ENCODE results near the gene LGI1. TPM values are rescaled to one million over a fixed set of nuclear protein-coding genes. Genes with fewer than 3 reads are reported as not detected.
A peak's percentile ranks its signal among the peaks of the same experiment; 100 is the strongest.

LGI1 gene
- total RNA-seq (under 1 TPM in 5 of 10 donors, not detected in 5; 0.38 to 0.68 (median 0.45) TPM), polyA plus RNA-seq (under 1 TPM in 1 of 2 donors, not detected in 1; 0.03 TPM)
- long read RNA-seq, donor 1 = 0 reads
- long read RNA-seq, donor 2 = 0 reads
- long read RNA-seq, donor 3 = 0 reads

DNA sequence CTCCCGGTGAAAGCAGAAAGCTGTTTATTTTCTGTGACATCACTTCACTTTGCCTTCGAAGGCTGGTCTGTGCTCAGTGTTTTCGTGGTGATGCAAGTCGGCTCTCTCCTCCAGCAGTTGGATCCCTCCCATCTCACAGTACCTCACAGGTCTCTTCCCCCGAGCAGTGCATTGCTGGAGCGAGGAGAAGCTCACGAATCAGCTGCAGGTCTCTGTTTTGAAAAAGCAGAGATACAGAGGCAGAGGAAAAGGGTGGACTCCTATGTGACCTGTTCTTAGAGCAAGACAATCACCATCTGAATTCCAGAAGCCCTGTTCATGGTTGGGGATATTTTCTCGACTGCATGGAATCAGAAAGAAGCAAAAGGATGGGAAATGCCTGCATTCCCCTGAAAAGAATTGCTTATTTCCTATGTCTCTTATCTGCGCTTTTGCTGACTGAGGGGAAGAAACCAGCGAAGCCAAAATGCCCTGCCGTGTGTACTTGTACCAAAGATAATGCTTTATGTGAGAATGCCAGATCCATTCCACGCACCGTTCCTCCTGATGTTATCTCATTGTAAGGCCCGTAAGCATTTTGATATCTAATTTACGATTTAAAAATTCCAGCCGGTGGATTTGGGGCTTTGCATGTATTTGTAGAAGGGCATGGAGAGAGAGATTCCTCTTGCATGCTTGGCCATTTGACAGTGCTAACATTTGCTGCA is at the start of gene LGI1:
LGI1 (plus strand) TSS at position 136 of the 707 bp plus-strand sequence; CDS start at position 345, 209 bp downstream.
- peaks cover 0 to 66% (median 27%) of the 10 kb centered on the region in 7 donors for H3K27me3 ChIP-seq
- no peaks in the 10 kb centered on the region for H3K36me3 ChIP-seq
- H3K4me3 ChIP-seq = peak within 1 kb of the TSS in 5 of 10 donors; percentile 8 to 32 (median 21)
- no peak for DNase-seq
- H3K27ac ChIP-seq = no peak within 1 kb of the TSS
- intact Hi-C loops (cut with DNase I) = no loop called here
- peak in 1 of 8 donors; percentile 42 for ATAC-seq
- WGBS, 2 donors = 9 to 12% methylated on average over 16 of the region's 16 CpGs
- peaks cover 0 to 12% (median 0%) of the 10 kb centered on the region in 9 donors for H3K4me1 ChIP-seq
- TF ChIP-seq, protein P1, sequence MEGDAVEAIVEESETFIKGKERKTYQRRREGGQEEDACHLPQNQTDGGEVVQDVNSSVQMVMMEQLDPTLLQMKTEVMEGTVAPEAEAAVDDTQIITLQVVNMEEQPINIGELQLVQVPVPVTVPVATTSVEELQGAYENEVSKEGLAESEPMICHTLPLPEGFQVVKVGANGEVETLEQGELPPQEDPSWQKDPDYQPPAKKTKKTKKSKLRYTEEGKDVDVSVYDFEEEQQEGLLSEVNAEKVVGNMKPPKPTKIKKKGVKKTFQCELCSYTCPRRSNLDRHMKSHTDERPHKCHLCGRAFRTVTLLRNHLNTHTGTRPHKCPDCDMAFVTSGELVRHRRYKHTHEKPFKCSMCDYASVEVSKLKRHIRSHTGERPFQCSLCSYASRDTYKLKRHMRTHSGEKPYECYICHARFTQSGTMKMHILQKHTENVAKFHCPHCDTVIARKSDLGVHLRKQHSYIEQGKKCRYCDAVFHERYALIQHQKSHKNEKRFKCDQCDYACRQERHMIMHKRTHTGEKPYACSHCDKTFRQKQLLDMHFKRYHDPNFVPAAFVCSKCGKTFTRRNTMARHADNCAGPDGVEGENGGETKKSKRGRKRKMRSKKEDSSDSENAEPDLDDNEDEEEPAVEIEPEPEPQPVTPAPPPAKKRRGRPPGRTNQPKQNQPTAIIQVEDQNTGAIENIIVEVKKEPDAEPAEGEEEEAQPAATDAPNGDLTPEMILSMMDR (IDR thresholded peaks at IDR 0.05) = no peak
- H3K9me3 ChIP-seq = no peaks in the 10 kb centered on the region

DNA sequence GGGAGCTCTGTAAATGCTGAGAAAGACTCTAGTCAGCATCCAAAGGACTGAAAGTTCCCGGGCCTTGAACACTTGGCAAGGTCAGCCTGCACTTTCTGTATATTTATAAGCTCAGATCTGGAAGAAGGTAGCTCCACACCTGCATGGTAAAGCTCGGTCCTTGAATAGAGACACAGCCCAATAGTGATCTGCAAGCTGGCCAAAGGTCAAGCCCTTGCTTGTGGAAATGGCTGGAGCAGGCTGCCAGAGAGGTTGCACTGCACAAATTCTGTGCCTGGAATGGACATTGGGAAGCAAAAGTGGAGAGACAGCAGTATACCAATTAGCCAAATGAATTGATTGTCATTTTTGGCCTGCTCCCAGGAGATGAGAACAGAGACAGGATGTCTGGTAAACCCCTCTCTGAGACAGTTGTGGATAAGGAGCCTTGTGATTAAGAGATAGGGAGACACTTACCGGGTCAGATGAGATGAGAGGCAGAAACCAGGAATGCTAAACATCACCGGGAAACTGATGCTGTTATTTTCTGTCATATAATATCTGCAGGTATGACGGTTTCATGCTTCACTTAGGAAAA is 47.3 kb upstream of the LGI1 start:
- TF ChIP-seq, protein P1 (IDR thresholded peaks at IDR 0.05) = no peak
- Histone ChIP-seq H3K27me3 (peaks cover 0 to 8% (median 0%) of the 10 kb centered on the region in 7 donors), H3K9me3 (no peaks in the 10 kb centered on the region), H3K36me3 (no peaks in the 10 kb centered on the region), H3K4me3 (no peak overlapping the region), H3K4me1 (no peaks in the 10 kb centered on the region), H3K27ac (no peak overlapping the region)
- intact Hi-C loops (cut with DNase I) = no loop called here
- WGBS, 2 donors = 49 to 60% methylated on average over 5 of the region's 5 CpGs
- no peak for DNase-seq
- no peak for ATAC-seq

DNA sequence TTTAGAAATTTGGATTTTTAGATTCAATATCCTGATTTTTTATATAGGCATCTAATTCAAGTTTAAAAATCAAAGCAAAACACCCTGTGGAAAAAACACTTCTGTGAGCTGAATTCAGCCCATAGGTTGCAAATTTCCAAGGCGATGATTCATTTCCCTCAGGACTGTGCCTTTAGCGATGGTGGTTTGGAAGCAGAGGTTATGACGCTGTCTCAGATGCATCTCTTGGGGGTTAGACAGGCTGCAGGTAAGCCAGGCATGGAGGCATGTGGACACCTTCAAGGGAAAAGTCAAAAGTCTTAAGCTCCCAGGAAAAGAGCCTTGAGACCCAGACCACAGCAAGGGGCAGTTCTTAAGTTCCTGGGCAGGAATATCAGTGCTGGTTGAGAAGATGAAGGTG is 45.8 kb upstream of the LGI1 start:
- peaks cover 0 to 11% (median 0%) of the 10 kb centered on the region in 7 donors for H3K27me3 ChIP-seq
- H3K36me3 ChIP-seq = no peaks in the 10 kb centered on the region
- intact Hi-C loops (cut with DNase I) = no loop called here
- no peak overlapping the region for H3K27ac ChIP-seq
- 59 to 80% methylated on average over 3 of the region's 3 CpGs for WGBS, 2 donors
- H3K4me3 ChIP-seq = no peak overlapping the region
- no peaks in the 10 kb centered on the region for H3K4me1 ChIP-seq
- H3K9me3 ChIP-seq = no peaks in the 10 kb centered on the region
- DNase-seq = no peak
- TF ChIP-seq, protein P1 (IDR thresholded peaks at IDR 0.05) = no peak
- no peak for ATAC-seq

DNA sequence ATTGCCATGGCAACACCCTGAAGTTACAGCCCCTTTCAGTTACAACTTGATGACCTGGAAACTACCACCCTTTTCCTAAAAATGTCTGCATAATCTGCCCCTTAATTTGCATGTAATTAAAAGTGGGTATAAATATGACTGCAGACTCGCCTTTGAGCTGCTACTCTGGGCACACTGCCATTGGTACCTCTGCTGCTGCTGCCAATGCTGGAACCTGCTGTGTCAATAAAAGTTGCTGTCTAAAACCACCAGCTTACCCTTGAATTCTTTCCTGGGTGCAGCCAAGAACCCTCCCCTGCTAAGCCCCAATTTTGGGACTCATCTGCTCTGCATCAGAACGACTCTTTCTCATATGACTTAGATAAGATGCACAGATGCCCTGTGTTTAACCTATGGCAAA is 45.1 kb upstream of the LGI1 start:
- intact Hi-C loops (cut with DNase I) = no loop called here
- no peaks in the 10 kb centered on the region for H3K9me3 ChIP-seq
- no peak for ATAC-seq
- no peak for DNase-seq
- peaks cover 0 to 17% (median 0%) of the 10 kb centered on the region in 7 donors for H3K27me3 ChIP-seq
- TF ChIP-seq, protein P1 (IDR thresholded peaks at IDR 0.05) = no peak
- H3K36me3 ChIP-seq = no peaks in the 10 kb centered on the region
- H3K27ac ChIP-seq = no peak overlapping the region
- H3K4me1 ChIP-seq = no peaks in the 10 kb centered on the region
- 55 to 59% methylated on average over 2 of the region's 2 CpGs for WGBS, 2 donors
- H3K4me3 ChIP-seq = no peak overlapping the region
